GM12878 (cell line): ENCODE measurements around the gene TAS1R2.

Experiments used
- CTCF ChIP-seq, 3 experiments: IDR thresholded peaks in 2 of 3; conservative IDR thresholded peaks in 1 of 3; 2 replicates each; pipeline ENCODE4 v1.5.1; 2011; ENCODE audit warnings: low read depth in 3 of 3, low read length in 3 of 3, mild to moderate bottlenecking in 3 of 3, control low read depth in 2 of 3, moderate library complexity in 2 of 3, inconsistent platforms in 1 of 3, mixed read lengths in 1 of 3; ENCODE audit not compliant: control insufficient read depth in 2 of 3, insufficient read depth in 1 of 3; ENCODE audit errors: extremely low read depth in 1 of 3
- E2F8 ChIP-seq: fragments of 450-650 bp; IDR thresholded peaks from 2 replicates; pipeline ENCODE4 v1.6.1; 2018; ENCODE audit warnings: mild to moderate bottlenecking, low read depth, moderate library complexity; ENCODE audit not compliant: partially characterized antibody
- PBX3 ChIP-seq: IDR thresholded peaks from 2 replicates; pipeline ENCODE4 v1.6.1; 2011; ENCODE audit warnings: mild to moderate bottlenecking, low read depth, low read length, moderate library complexity; ENCODE audit not compliant: insufficient replicate concordance
- RFX5 ChIP-seq: IDR thresholded peaks from 2 replicates; pipeline ENCODE4 v1.6.1; 2011; ENCODE audit warnings: low read depth, low read length, improper control_type of control experiment
- SRF ChIP-seq, 2 experiments: IDR thresholded peaks; 2 replicates each; pipeline ENCODE4 v1.6.1; 2011; ENCODE audit warnings: low read depth in 2 of 2, low read length in 2 of 2, mild to moderate bottlenecking in 1 of 2, moderate library complexity in 1 of 2

- TF ChIP-seq RFX5 = no peak
- no peak for TF ChIP-seq SRF (IDR thresholded peaks at IDR 0.05; ENCODE audit: low read depth in 2 of 2, low read length in 2 of 2)
- TF ChIP-seq CTCF (IDR thresholded peaks at IDR 0.05 in 2 of 3, conservative IDR thresholded peaks at IDR 0.05 in 1 of 3; ENCODE audit: control insufficient read depth in 2 of 3, extremely low read depth in 1 of 3, insufficient read depth in 1 of 3, low read depth in 3 of 3, low read length in 3 of 3) = no peak
- TF ChIP-seq PBX3 = no peak
- TF ChIP-seq E2F8 = no peak
These were observed 62.5 kb downstream of the TAS1R2 start for GRCh38 chr1:18796950-18797349.
